GM18505 (cell line): Measurements from ENCODE around the gene MVP.
"Not testable (repeated sequence)": the region's sequence is repeated elsewhere in the genome, so short reads cannot be mapped to it uniquely, and the experiment has no call there.

Experiments used
- ATAC-seq: cut with Tn5 transposase; IDR thresholded peaks from one replicate; pipeline ENCODE4 v1.9.1; 2021; ENCODE audit not compliant: unreplicated experiment
- POLR2A ChIP-seq: IDR thresholded peaks from 4 replicates; pipeline ENCODE4 v1.6.1; 2011; ENCODE audit warnings: borderline replicate concordance; ENCODE audit not compliant: insufficient read depth, insufficient read length; ENCODE audit errors: extremely low read depth

MVP gene

GRCh38 chr16:29864205-29864604, 43.9 kb downstream of the MVP start:
- no peak for ATAC-seq
- TF ChIP-seq POLR2A, result no peak

DNA sequence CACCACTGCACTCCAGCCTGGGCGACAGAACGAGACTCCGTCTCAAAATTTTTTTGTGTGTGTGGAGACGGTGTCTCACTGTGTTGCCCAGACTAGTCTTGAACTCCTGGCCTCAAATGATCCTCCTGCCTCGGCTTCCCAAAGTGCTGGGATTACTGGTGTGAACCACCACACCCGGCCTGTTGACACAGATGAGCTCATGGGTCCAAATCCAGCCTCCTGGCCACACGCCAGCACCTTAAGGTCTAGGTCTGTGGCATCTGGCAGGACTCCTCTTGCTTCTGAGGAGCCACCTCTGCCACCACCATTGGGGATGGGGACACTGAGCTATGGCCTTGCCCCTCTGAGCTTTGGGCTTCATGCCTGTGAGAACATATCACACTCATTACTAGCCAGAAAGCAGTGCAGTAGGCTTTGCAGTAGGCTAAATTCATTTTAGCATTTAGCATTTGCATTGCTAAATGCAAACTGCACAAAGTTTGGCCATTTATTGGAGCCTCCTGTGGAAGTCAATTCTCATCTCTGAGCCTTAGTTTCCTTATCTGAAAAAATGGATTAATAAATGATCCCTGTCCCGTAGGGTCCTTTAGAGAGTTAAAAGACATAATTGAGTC, 48.2 kb downstream of the MVP start:
- no peak for TF ChIP-seq POLR2A
- no peak for ATAC-seq

DNA sequence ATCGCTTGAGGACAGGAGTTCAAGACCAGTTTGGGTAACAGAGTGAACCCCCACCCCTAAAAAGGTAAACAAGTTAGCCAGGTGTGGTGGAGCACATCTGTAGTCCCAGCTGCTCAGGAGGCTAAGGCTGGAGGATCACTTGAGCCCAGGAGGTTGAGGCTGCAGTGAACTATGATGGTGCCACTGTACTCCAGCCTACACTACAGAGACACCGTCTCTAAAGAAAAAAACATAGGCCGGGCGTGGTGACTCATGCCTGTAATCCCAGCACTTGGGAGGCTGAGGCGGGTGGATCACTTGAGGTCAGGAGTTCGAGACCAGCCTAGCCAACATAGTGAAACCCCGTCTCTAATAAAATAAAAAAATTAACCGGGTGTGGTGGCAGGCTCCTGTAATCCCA, 48.8 kb downstream of the MVP start:
- not testable (repeated sequence) for ATAC-seq

DNA sequence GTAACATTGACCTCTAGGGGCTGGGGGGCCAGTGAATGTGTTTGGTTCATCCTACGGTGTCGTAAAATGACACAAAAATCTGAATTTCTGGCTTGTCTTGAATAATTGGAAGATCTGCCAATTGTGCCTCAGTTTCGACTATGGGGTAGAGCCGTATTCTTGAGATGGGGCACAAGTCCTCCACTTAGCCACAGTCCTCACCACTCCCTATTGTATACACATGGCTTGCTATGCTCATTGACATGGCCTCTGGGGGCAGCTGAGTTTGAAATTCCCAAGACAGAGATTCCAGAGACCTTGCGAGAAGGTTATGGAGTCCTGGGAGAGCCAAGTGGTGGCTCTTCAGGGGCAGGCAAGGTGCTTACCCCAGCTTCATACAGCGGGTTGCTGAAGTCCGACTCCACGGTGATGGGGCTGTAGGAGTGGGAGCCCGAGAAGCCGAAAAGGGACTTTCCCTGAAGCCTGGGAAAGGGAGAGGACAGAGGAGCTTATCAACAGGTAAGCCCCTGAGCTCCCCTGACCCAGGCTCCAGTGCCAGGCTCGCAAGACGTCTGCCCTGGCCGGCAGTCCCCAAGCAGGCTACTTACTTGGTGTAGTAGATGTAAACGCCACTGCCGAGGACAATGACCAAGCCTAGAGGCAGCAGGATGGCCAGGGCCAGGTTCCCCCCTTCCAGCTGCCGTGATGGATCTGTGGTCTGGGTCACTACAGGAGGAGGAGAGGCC, 51.7 kb downstream of the MVP start:
- TF ChIP-seq POLR2A, result no peak
- no peak for ATAC-seq

DNA sequence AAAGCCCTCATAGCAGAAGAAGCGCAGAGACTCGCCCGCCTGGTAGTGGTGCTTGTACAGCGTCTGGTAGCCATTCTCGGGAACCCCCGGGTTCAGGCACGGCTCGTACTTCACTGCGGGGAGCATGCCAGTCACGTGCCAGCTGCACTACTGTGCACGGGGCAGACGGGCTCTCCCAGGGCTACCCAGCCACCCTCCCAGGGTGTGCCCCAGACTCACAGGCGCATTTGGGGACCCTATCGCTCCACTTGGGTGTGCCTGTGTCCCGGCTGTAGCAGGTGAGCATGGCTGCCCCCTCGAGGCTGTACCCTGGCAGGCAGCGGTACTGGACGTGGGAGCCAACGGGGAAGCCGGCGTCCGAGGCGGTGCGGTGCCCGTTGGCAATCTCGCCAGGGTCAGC, 53.1 kb downstream of the MVP start:
- ATAC-seq, result no peak
- no peak for TF ChIP-seq POLR2A

DNA sequence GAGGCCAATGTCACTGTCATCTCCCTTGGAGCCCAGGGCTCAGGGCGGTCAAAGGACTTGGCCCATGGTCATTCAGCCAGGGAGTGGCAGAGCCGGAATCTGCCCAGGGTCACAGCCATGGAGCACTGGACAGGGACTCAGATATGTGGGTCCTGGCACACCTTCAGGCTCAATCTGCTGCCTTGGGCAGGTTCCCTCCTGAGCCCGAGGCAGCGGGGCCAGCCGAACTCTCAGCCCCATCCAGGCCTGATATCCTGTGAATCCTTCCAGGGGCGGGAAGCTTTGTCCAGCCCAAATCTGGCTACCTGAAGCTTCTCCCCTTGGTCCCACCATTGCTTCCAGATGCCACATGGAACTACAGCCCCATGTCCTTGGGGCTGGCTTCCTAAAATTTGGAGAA, 54.9 kb downstream of the MVP start:
- no peak for ATAC-seq
- TF ChIP-seq POLR2A, result no peak

- no peak for ATAC-seq
- no peak for TF ChIP-seq POLR2A
Measured at GRCh38 chr16:29876217-29876593, 55.9 kb downstream of the MVP start.

GRCh38 chr16:29876594-29877249, 56.5 kb downstream of the MVP start:
- no peak for ATAC-seq

GRCh38 chr16:29877266-29877961, 57.2 kb downstream of the MVP start:
- no peak for TF ChIP-seq POLR2A
- ATAC-seq, result no peak

More at GRCh38 chr16:29876594-29877249, 56.5 kb downstream of the MVP start:
- no peak for TF ChIP-seq POLR2A

DNA sequence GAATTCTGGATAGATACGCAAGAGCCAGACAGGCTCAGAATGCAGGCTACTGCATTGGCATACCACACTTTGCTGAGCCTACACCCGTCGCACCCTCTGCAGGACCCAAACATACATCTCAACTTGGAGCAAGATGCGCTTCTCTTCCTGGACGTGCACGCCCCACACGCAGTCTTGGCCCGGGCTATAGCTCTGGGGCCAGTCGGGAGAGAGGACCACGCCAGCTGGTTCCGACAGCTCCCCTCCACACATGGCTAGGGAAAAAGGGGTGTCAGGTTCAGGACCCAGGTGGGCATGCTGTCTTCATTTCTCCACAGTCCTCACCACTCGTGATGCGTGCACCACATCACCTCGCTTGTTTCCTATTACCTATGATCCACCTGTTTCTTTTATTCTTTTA, 57.9 kb downstream of the MVP start:
- TF ChIP-seq POLR2A, result no peak
- no peak for ATAC-seq

- ATAC-seq, result no peak
- no peak for TF ChIP-seq POLR2A
Measured at GRCh38 chr16:29881050-29881449, 60.8 kb downstream of the MVP start.

GRCh38 chr16:29883987-29884386, 63.7 kb downstream of the MVP start:
- no peak for ATAC-seq
- no peak for TF ChIP-seq POLR2A

GRCh38 chr16:29889372-29889771, 69.1 kb downstream of the MVP start:
- not testable (repeated sequence) for ATAC-seq
